ENCODE data around the gene STARD3.

STARD3 gene

GRCh38 chr17:39701012-39701783, 64.3 kb downstream of the STARD3 start:
- H3K4me3 ChIP-seq (ENCODE audit: low read depth, low read length) = peak overlapping the region; percentile 90
- no peak for TF ChIP-seq CTCF (IDR thresholded peaks at IDR 0.05; ENCODE audit: control insufficient read depth, extremely low read depth, insufficient read depth)
- no peak for DNase-seq (ENCODE audit: low read depth)

GRCh38 chr17:39701784-39702422, 65.0 kb downstream of the STARD3 start:
- no peak for TF ChIP-seq CTCF (IDR thresholded peaks at IDR 0.05; ENCODE audit: control insufficient read depth, extremely low read depth, insufficient read depth)
- DNase-seq (ENCODE audit: low read depth) = no peak
- peak overlapping the region; percentile 90 for H3K4me3 ChIP-seq (ENCODE audit: low read depth, low read length)

GRCh38 chr17:39702901-39703893, 66.3 kb downstream of the STARD3 start:
- TF ChIP-seq CTCF (IDR thresholded peaks at IDR 0.05; ENCODE audit: control insufficient read depth, extremely low read depth, insufficient read depth) = no peak
- peak; percentile 98 for DNase-seq (ENCODE audit: low read depth)
- H3K4me3 ChIP-seq (ENCODE audit: low read depth, low read length) = peak overlapping the region; percentile 90

GRCh38 chr17:39703913-39704312, 67.0 kb downstream of the STARD3 start:
- H3K4me3 ChIP-seq (ENCODE audit: low read depth, low read length) = peak overlapping the region; percentile 32
- no peak for DNase-seq (ENCODE audit: low read depth)
- TF ChIP-seq CTCF (IDR thresholded peaks at IDR 0.05; ENCODE audit: control insufficient read depth, extremely low read depth, insufficient read depth) = no peak

GRCh38 chr17:39704821-39705551, 68.0 kb downstream of the STARD3 start:
- H3K4me3 ChIP-seq (ENCODE audit: low read depth, low read length) = peak overlapping the region; percentile 42
- peak; percentile 77 for DNase-seq (ENCODE audit: low read depth)
- peak; percentile 29 for TF ChIP-seq CTCF (IDR thresholded peaks at IDR 0.05; ENCODE audit: control insufficient read depth, extremely low read depth, insufficient read depth)

- peak overlapping the region; percentile 42 for H3K4me3 ChIP-seq (ENCODE audit: low read depth, low read length)
- TF ChIP-seq CTCF (IDR thresholded peaks at IDR 0.05; ENCODE audit: control insufficient read depth, extremely low read depth, insufficient read depth) = no peak
- peak; percentile 95 for DNase-seq (ENCODE audit: low read depth)
Measured at GRCh38 chr17:39705786-39706348, 68.9 kb downstream of the STARD3 start.
